Measurements from ENCODE around the gene MACO1.
"Not testable (repeated sequence)": the region's sequence is repeated elsewhere in the genome, so short reads cannot be mapped to it uniquely, and the experiment has no call there.

The MACO1 gene

GRCh38 chr1:25425098-25426085 lies 5.3 kb upstream of the MACO1 start:
- DNase-seq, result no peak

GRCh38 chr1:25427696-25428095 lies 3.0 kb upstream of the MACO1 start:
- DNase-seq, result no peak

- DNase-seq, result no peak
Measured at GRCh38 chr1:25428475-25429166, 2.1 kb upstream of the MACO1 start.

- DNase-seq, result no peak
Measured at GRCh38 chr1:25430967-25431881, 527 bp downstream of the MACO1 start.

GRCh38 chr1:25431955-25432719 lies 1.4 kb downstream of the MACO1 start:
- no peak for DNase-seq

GRCh38 chr1:25432749-25433388 lies 2.2 kb downstream of the MACO1 start:
- no peak for DNase-seq

GRCh38 chr1:25433389-25434186 lies 2.9 kb downstream of the MACO1 start:
- DNase-seq, result no peak

GRCh38 chr1:25435397-25436108 lies 4.9 kb downstream of the MACO1 start:
- no peak for DNase-seq

GRCh38 chr1:25437672-25438071 lies 7.0 kb downstream of the MACO1 start:
- DNase-seq, result no peak

GRCh38 chr1:25439287-25439686 lies 8.6 kb downstream of the MACO1 start:
- DNase-seq, result no peak

DNA sequence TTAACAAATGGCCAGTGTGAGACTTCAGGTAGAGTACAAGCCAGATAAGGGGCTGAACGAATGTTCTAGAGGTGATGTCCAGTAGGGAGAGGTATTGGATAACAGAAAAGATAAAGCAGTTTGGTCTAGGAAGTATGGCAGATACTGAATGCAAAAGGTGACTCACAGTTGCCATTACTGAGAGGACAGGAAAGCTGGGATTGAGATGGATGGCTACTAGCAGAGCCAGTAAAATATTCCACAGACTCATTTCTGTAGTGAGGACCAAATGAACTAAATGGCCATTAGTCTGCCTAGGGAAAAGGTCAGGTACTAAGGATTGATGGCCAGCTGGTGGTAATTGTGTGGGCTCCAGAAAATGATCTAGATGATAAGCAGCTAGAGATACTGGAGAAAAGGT lies 11.5 kb downstream of the MACO1 start:
- DNase-seq, result no peak

DNA sequence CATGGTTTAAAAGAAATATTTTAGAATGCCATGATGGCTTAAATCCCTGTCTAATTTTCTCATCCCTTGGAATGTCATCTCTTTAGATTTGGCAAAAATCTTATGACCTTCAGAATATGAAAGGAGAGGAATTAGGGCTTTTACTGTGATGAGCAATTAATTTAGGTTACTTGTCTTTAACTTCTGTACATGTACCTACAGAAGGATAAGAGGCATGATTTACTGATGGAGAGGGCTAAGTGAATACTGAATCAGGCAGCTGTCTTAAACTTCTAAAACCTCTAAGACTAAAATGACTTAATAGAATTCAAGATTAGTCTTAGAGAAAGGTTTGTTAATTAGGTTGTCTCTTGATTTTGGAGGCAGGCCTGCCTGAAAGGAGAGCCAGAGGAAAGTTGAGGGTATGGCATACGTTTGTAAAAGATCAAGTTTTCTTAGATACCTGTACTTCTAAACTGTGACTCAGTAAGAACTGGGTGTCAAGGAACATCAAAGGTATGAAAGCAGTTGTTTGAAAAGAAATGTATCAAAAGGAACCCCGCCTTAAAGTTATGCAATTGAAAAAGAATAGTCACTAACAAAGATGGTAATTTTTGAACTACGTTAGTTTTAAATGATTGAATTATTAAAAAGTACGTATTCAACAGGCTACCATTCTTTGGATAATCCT lies 12.5 kb downstream of the MACO1 start:
- DNase-seq, result no peak

DNA sequence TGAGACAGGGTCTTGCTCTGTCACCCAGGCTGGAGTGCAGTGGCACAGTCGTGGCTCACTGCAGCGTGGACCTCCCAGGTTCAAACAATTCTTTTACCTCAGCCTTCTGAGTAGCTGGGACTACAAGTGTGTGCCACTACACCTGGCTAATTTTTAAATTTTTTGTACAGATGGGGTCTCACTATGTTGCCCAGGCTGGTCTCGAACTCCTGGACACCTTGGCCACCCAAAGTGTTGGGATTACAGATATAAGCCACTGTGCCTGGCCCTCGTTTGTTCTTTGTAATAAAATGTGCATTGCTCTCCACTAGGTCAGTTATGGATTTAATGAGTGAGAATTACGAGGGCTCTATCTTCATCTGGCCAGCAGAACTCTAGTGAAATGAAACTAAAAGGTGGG lies 13.9 kb downstream of the MACO1 start:
- DNase-seq, result not testable (repeated sequence)

DNA sequence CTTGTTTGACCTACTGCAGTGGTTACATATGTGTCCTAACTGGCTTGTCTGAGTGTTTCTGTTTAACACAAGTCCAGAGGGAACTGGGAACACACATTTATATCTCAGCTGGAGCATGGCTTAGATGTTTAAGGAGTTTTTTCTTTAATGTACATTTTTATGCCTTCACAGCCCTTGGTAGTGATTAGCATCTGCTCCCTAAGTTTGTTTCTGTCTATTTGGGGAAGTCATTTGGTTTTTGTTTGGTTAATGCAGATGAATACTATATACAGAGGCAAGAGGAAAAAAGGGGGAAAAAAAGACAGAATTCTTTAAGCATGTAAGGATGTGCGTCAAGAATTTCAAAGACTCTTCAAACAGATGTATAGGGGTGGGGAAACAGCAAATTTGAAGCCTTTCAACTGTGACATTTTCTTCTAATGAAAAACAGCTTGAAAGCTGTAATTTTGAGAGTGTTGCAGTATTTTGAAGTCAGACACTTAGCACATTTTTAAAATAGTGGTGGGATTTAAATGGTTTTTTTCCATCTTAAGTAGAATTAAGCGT lies 15.4 kb downstream of the MACO1 start:
- DNase-seq, result no peak

DNA sequence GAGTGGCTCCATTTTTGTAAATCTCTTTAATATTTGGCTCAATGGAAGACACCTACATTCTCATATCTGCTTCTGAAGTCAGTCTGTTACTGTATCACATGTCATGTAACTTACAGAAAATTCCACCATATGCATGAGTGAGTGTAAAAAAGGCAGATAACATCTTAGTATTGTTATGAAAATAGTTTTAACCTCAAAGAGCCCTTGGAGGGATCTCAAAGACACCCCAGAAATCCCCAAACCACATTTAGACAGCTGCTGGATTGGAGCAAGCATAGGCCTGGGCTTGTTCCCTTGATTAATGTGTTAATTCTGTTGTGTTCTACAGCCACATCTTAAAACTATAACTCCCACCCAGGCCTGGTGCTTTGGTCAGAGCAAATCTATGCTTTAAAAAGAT lies 16.9 kb downstream of the MACO1 start:
- DNase-seq, result no peak

- DNase-seq, result no peak
Measured at GRCh38 chr1:25450891-25451290, 20.2 kb downstream of the MACO1 start.

DNA sequence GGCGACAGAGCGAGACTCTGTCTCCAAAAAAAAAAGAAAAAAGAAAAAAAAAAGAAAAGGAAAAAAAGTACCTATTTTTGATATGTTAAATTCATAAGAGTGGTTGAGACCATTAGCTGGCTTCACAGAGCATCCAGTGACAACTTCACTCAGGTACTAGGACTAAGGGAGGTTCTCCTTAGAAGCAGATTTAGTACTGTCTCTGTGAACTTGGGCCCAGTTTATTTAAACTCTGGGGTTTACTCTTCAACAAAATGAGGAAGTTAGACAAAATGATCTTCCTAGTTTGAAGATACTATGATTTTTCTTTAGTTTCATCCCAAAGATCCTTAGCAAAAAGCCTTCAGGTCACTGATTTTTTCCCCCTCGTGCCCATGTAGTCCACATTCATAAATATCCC lies 21.2 kb downstream of the MACO1 start:
- DNase-seq, result no peak

- no peak for DNase-seq
Measured at GRCh38 chr1:25456502-25456901, 25.8 kb downstream of the MACO1 start.

Data from SHP77 treated with DMSO at 0.1 percent for 48 hours (cell line).